GM20000 (cell line): ENCODE data around the gene WIPF2.

Source experiments
- DNase-seq: peaks from one replicate; pipeline ENCODE4 v3.0.0; 2012; ENCODE audit warnings: low spot score
- CTCF ChIP-seq: IDR thresholded peaks from 2 replicates; pipeline ENCODE4 v1.5.1; 2012; ENCODE audit warnings: mild to moderate bottlenecking, control low read depth; ENCODE audit errors: extremely low read depth, missing control alignments

Gene WIPF2

DNA sequence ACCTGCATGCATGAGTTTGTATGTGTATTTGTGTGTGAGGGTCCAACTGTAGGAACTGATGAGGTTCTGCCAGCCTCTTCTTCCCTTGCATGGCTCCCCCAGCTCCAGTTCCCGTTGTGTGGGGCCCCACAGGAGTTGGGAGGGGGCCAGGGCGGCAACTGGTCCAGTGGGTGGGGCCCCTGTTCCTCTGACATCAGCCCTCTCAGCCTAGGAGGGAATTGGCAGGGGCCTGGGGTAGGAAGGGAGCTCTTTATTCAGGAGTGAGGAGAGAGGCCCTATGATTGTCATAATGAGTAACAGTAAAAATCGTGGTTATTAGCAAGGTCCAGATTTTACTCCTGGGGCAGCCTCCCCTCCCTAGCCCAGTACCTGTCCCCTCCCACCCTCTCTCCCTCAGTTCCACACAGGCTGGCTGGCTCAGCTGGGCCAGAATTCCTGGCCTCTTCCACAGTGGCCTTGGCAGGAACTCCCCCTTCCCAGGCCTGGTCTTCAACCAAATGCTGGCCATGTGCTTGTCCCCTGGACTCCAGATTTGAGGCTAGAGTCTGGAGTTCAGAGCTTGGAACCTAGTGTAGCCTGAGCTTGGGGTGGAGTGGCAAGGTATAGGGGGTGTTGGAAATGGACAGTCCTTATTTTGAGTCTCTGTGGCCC, 108.8 kb downstream of the WIPF2 start:
- no peak for TF ChIP-seq CTCF

DNA sequence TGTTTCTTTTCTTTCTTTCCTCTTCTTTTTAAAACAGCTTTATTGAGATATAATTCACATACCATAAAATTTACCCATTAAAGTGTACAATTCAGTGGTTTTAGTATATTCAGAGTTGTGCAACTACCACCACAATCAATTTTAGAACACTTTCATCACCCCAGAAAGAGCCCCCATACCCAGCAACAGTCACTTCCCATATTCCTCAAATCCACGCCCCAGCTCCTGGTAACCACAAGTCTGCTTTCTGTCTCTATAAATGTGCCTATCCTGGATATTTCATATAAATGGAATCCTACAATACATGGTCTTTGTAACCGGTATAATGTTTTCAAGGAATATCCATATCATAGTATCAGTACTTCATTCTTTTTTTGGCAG, 109.3 kb downstream of the WIPF2 start:
- no peak for TF ChIP-seq CTCF
- no peak for DNase-seq

More for the DNA sequence above, 108.8 kb downstream of the WIPF2 start:
- DNase-seq: no peak

DNA sequence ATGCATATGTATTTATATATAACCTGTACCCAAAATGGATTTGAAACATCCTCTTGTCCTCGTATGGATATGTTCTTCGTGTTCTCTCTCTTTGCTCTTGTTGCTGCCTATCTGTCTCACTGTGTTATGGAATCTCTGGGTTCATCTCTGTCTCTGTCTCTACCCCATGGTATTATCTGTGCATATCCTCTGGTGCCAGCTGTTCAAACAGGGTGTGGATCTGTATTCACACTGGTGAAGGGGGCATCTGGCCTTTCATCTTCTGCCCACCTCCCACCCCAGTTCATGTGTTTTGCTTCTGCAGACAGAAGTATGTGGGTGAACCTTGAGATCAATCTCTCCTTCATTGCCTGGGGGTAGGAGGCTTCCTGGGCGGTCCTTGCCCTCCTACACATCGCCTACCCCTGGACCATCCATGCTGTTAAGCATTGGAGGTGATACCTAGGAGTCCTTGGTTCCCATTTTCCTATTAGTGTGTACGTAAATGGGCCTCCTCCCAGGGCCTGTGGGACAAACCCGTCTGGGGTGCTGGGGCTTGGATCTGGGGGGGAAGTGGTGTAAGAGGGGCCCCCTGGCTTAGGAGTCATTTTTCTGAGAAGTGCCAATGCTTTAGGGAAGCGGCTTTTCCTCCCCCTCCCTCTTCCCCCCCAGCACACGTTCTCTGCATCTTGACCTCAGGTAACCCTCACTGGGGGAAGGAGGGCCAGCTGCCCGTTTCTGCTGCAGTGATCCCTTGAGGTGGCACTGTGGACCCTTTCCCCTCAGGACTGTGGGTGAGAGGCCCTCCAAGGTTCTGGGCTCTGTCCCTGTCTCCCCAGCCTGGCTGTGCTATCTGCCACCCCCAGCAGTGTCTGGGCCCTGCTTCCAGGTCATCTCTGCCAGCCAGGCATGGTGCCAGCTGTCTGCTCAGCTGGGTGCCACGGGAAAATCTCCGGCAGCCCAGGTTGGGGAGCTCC, 111.0 kb downstream of the WIPF2 start:
- DNase-seq: no peak
- no peak for TF ChIP-seq CTCF

DNA sequence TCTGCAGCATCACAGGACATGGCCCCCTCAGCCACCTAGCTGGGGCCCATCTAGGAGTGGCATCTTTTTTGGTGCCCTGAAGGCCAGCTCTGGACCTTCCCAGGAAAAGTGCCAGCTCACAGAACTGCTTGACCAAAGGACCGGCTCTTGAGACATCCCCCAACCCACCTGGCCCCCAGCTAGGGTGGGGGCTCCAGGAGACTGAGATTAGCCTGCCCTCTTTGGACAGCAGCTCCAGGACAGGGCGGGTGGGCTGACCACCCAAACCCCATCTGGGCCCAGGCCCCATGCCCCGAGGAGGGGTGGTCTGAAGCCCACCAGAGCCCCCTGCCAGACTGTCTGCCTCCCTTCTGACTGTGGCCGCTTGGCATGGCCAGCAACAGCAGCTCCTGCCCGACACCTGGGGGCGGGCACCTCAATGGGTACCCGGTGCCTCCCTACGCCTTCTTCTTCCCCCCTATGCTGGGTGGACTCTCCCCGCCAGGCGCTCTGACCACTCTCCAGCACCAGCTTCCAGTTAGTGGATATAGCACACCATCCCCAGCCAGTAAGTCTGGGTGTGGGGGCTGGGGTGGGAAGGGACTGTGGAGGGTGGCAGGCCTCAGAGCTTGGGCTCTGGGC, 111.9 kb downstream of the WIPF2 start:
- DNase-seq: no peak
- TF ChIP-seq CTCF: no peak

- no peak for DNase-seq
- no peak for TF ChIP-seq CTCF
Observed at GRCh38 chr17:40331743-40332641, 112.9 kb downstream of the WIPF2 start.
